Testis (tissue), 3 donors: Measurements from ENCODE around the gene PAGE4. TPM values are rescaled to one million over a fixed set of nuclear protein-coding genes. Genes with fewer than 3 reads are reported as not detected.

ENCODE experiments used
- DNase-seq: peaks from one replicate; pipeline ENCODE4 v3.0.0-alpha.2; 2019
- H3K27ac ChIP-seq, 2 donors: fragments of 200-600 bp; sonication (generic); one replicate each; pipeline ENCODE4 v1.5.1; 2019
- H3K27me3 ChIP-seq: fragments of 200-600 bp; sonication (generic); one replicate; pipeline ENCODE4 v1.5.1; 2019
- H3K36me3 ChIP-seq: fragments of 200-600 bp; sonication (generic); one replicate; pipeline ENCODE4 v1.5.1; 2017; ENCODE audit warnings: low read depth; ENCODE audit errors: missing control alignments
- H3K4me1 ChIP-seq: fragments of 200-600 bp; sonication (generic); one replicate; pipeline ENCODE4 v1.5.1; 2019
- H3K4me3 ChIP-seq, 2 donors: fragments of 200-600 bp; sonication (generic); one replicate each; pipeline ENCODE4 v1.5.1; 2017 to 2019
- H3K9me3 ChIP-seq: fragments of 200-600 bp; sonication (generic); one replicate; pipeline ENCODE4 v1.5.1; 2017
- CTCF ChIP-seq, 3 experiments: fragments of 450-650 bp in 2 of 3; fragments of 200-600 bp in 1 of 3; sonication (generic) in 1 of 3; IDR thresholded peaks; one replicate each; pipeline ENCODE4 v1.5.1; 2016 to 2019; ENCODE audit warnings: antibody characterized with exemption in 3 of 3, mild to moderate bottlenecking in 2 of 3, moderate library complexity in 1 of 3
- POLR2A ChIP-seq: fragments of 450-650 bp; IDR thresholded peaks from one replicate; pipeline ENCODE4 v1.6.1; 2017; ENCODE audit warnings: antibody characterized with exemption, mild to moderate bottlenecking, moderate library complexity
- WGBS, 2 donors: methylation state at CpG; one replicate each; pipeline ENCODE4 v1.1.5; 2018; 5-methylcytosine and 5-hydroxymethylcytosine counted together
- intact Hi-C: fragments of 100-400 bp; cut with DNase I; formaldehyde crosslinking; loops from one replicate; pipeline ENCODE4 v1.15.1; 2023; ENCODE audit warnings: low total_unique reads
- polyA plus RNA-seq: library from polyadenylated mRNA; stranded (reverse); fragments of 350-450 nt; fragmentation: Illumina TruSeq; extraction: RNeasy Lipid Tissue Mini Kit (QIAGEN cat#74804); gene quantifications from one replicate; pipeline ENCODE4 v1.2.3, GENCODE V29; 2014; ENCODE audit warnings: low read depth, low replicate concordance; ENCODE audit not compliant: insufficient read depth
- total RNA-seq, 2 donors: library from RNA; depleted of rRNA; stranded (reverse); fragments of >200 nt; gene quantifications; one replicate each; pipeline ENCODE4 v1.2.3, GENCODE V29; 2016

PAGE4 gene
- total and polyA plus RNA-seq, 3 donors from 2014 or later: 0.94 to 31.7 (median 1.8) TPM

- no peak overlapping the region for H3K4me3 ChIP-seq
- H3K4me1 ChIP-seq: no peaks in the 10 kb centered on the region
- H3K27ac ChIP-seq: no peak overlapping the region
- intact Hi-C loops: no loop called here
- no peaks in the 10 kb centered on the region for H3K36me3 ChIP-seq
- 45 to 88% methylated on average over 1 of the region's 1 CpG for WGBS, 2 donors
- DNase-seq: no peak
- H3K27me3 ChIP-seq: no peaks in the 10 kb centered on the region
- no peaks in the 10 kb centered on the region for H3K9me3 ChIP-seq
- no peak for TF ChIP-seq CTCF (IDR thresholded peaks at IDR 0.05)
- no peak for TF ChIP-seq POLR2A
Measured at GRCh38 chrX:49850028-49850427, 20.9 kb downstream of the PAGE4 start.

GRCh38 chrX:49853661-49854060, 24.6 kb downstream of the PAGE4 start:
- no peak for TF ChIP-seq POLR2A
- no peak for TF ChIP-seq CTCF (IDR thresholded peaks at IDR 0.05)
- Histone ChIP-seq H3K9me3 (no peaks in the 10 kb centered on the region), H3K4me1 (no peaks in the 10 kb centered on the region), H3K4me3 (no peak overlapping the region), H3K27ac (no peak overlapping the region), H3K27me3 (no peaks in the 10 kb centered on the region), H3K36me3 (no peaks in the 10 kb centered on the region)
- intact Hi-C loops: no loop called here
- DNase-seq: no peak
- 88 to 94% methylated on average over 5 to 6 of the region's 6 CpGs for WGBS, 2 donors

- Histone ChIP-seq H3K27me3 (no peaks in the 10 kb centered on the region), H3K9me3 (no peaks in the 10 kb centered on the region), H3K27ac (no peak overlapping the region), H3K36me3 (no peaks in the 10 kb centered on the region), H3K4me1 (no peaks in the 10 kb centered on the region), H3K4me3 (no peak overlapping the region)
- 63 to 67% methylated on average over 1 to 2 of the region's 2 CpGs for WGBS, 2 donors
- no peak for TF ChIP-seq POLR2A
- TF ChIP-seq CTCF (IDR thresholded peaks at IDR 0.05): no peak
- intact Hi-C loops: no loop called here
- DNase-seq: no peak
Measured at GRCh38 chrX:49856819-49857218, 27.7 kb downstream of the PAGE4 start.

GRCh38 chrX:49858341-49858740, 29.2 kb downstream of the PAGE4 start:
- Histone ChIP-seq H3K4me3 (no peak overlapping the region), H3K4me1 (no peaks in the 10 kb centered on the region), H3K9me3 (no peaks in the 10 kb centered on the region), H3K27me3 (no peaks in the 10 kb centered on the region), H3K36me3 (no peaks in the 10 kb centered on the region), H3K27ac (no peak overlapping the region)
- intact Hi-C loops: no loop called here
- TF ChIP-seq CTCF (IDR thresholded peaks at IDR 0.05): no peak
- no peak for TF ChIP-seq POLR2A
- DNase-seq: no peak
- 77 to 83% methylated on average over 2 of the region's 2 CpGs for WGBS, 2 donors

- no peak for DNase-seq
- TF ChIP-seq CTCF (IDR thresholded peaks at IDR 0.05) (no peak), POLR2A (no peak)
- 80 to 89% methylated on average over 1 of the region's 1 CpG for WGBS, 2 donors
- Histone ChIP-seq H3K36me3 (no peaks in the 10 kb centered on the region), H3K27me3 (no peaks in the 10 kb centered on the region), H3K4me3 (no peak overlapping the region), H3K9me3 (no peaks in the 10 kb centered on the region), H3K27ac (no peak overlapping the region), H3K4me1 (no peaks in the 10 kb centered on the region)
- intact Hi-C loops: no loop called here
Measured at GRCh38 chrX:49859491-49859890, 30.4 kb downstream of the PAGE4 start.
